ENCODE measurements around the gene TEX264. TPM values are rescaled to one million over a fixed set of nuclear protein-coding genes. Genes with fewer than 3 reads are reported as not detected.

TEX264 gene
- total RNA-seq, 4 donors from 2014 or later: 48.0 to 73.8 (median 65.4) TPM

DNA sequence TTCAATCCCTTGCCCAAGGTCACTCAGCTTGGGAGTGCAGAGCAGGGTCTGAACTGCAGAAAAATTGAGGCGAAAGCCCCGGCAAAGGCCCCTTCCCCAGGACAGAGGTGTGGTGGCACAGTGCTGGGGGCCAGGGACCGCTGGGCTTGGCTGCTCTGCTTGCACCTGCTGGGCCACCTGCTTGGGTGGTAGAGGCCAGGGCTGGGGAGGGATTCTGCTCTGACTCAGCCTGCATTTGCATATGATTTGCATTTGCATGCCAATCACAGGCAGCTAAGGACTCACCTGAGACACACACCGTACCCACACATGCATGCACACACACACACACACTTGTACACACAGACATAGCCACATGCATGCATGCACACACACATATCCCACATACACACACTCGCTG is 45.8 kb downstream of the TEX264 start:
- no peak for TF ChIP-seq EP300 (IDR thresholded peaks at IDR 0.05)
- TF ChIP-seq POLR2AphosphoS5 (IDR thresholded peaks at IDR 0.05): no peak
- no peak for TF ChIP-seq POLR2A (IDR thresholded peaks at IDR 0.05; ENCODE audit: low read depth)
- TF ChIP-seq, protein P1, sequence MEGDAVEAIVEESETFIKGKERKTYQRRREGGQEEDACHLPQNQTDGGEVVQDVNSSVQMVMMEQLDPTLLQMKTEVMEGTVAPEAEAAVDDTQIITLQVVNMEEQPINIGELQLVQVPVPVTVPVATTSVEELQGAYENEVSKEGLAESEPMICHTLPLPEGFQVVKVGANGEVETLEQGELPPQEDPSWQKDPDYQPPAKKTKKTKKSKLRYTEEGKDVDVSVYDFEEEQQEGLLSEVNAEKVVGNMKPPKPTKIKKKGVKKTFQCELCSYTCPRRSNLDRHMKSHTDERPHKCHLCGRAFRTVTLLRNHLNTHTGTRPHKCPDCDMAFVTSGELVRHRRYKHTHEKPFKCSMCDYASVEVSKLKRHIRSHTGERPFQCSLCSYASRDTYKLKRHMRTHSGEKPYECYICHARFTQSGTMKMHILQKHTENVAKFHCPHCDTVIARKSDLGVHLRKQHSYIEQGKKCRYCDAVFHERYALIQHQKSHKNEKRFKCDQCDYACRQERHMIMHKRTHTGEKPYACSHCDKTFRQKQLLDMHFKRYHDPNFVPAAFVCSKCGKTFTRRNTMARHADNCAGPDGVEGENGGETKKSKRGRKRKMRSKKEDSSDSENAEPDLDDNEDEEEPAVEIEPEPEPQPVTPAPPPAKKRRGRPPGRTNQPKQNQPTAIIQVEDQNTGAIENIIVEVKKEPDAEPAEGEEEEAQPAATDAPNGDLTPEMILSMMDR (IDR thresholded peaks at IDR 0.05): no peak
- 86% methylated on average over 3 of the region's 5 CpGs for WGBS
- DNase-seq (ENCODE audit: extremely low spot score): no peak
- H3K4me3 ChIP-seq: no peak overlapping the region
- intact Hi-C loops (cut with DNase I): loop anchor here (10.0 kb wide), 1 partner anchor 78 kb away; no protein-coding TSS in a partner anchor
- no peaks in the 10 kb centered on the region for H3K4me1 ChIP-seq
- no peak overlapping the region for H3K27ac ChIP-seq (replicated peaks in 1 of 4)
- H3K36me3 ChIP-seq: no peaks in the 10 kb centered on the region
- no peaks in the 10 kb centered on the region for H3K9me3 ChIP-seq
- H3K27me3 ChIP-seq: peaks cover 0 to 29% (median 0%) of the 10 kb centered on the region in 4 donors

DNA sequence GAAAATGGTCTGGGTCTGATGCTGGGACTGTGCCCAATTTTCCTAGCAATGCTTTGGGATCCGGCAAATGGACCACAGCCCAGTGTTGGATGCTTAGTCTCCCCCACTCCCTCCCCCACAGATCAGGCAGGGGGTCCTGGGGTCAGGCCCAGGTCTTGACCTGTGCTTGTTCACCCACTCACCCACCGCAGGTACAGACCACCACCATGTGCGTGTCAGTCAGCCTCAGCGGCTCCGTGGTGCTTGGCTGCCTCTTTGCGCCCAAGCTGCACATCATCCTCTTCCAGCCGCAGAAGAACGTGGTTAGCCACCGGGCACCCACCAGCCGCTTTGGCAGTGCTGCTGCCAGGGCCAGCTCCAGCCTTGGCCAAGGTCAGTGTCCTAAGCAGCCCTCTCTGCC is 46.4 kb downstream of the TEX264 start:
- DNase-seq (ENCODE audit: extremely low spot score): peak; percentile 64
- no peaks in the 10 kb centered on the region for H3K9me3 ChIP-seq
- TF ChIP-seq, protein P1 (IDR thresholded peaks at IDR 0.05): no peak
- no peak for TF ChIP-seq POLR2A (IDR thresholded peaks at IDR 0.05; ENCODE audit: low read depth)
- TF ChIP-seq POLR2AphosphoS5 (IDR thresholded peaks at IDR 0.05): no peak
- TF ChIP-seq EP300 (IDR thresholded peaks at IDR 0.05): no peak
- H3K36me3 ChIP-seq: no peaks in the 10 kb centered on the region
- H3K27me3 ChIP-seq: peaks cover 0 to 29% (median 0%) of the 10 kb centered on the region in 4 donors
- H3K4me3 ChIP-seq: no peak overlapping the region
- intact Hi-C loops (cut with DNase I): loop anchor here (10.0 kb wide), 1 partner anchor 77 kb away; no protein-coding TSS in a partner anchor
- WGBS: 93% methylated on average over 9 of the region's 10 CpGs
- H3K27ac ChIP-seq (replicated peaks in 1 of 4): no peak overlapping the region
- H3K4me1 ChIP-seq: no peaks in the 10 kb centered on the region

DNA sequence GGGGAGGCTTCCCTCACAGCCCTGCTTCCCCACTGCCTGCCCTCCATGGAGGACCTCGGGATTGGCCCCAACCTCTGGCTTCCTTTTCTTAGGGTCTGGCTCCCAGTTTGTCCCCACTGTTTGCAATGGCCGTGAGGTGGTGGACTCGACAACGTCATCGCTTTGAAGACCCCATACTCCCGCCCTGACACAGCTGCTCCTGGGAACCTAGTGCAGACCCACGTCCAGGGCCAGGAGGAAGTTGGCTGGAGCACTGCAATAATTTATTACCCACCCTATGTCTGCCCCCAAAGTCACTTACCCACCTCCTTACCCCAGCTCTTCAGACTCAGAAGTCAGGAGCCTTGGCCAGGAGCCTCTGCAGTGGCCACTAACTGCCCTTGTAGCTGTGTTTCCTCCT is 46.9 kb downstream of the TEX264 start:
- Histone ChIP-seq H3K4me1 (no peaks in the 10 kb centered on the region), H3K4me3 (no peak overlapping the region), H3K9me3 (no peaks in the 10 kb centered on the region), H3K27me3 (peaks cover 0 to 29% (median 0%) of the 10 kb centered on the region in 4 donors), H3K36me3 (no peaks in the 10 kb centered on the region), H3K27ac (replicated peaks in 1 of 4) (no peak overlapping the region)
- DNase-seq (ENCODE audit: extremely low spot score): peak; percentile 83
- intact Hi-C loops (cut with DNase I): loop anchor here (10.0 kb wide), 1 partner anchor 77 kb away; no protein-coding TSS in a partner anchor
- WGBS: 84% methylated on average over 7 of the region's 7 CpGs
- TF ChIP-seq POLR2A (IDR thresholded peaks at IDR 0.05; ENCODE audit: low read depth) (no peak), EP300 (IDR thresholded peaks at IDR 0.05) (no peak)

DNA sequence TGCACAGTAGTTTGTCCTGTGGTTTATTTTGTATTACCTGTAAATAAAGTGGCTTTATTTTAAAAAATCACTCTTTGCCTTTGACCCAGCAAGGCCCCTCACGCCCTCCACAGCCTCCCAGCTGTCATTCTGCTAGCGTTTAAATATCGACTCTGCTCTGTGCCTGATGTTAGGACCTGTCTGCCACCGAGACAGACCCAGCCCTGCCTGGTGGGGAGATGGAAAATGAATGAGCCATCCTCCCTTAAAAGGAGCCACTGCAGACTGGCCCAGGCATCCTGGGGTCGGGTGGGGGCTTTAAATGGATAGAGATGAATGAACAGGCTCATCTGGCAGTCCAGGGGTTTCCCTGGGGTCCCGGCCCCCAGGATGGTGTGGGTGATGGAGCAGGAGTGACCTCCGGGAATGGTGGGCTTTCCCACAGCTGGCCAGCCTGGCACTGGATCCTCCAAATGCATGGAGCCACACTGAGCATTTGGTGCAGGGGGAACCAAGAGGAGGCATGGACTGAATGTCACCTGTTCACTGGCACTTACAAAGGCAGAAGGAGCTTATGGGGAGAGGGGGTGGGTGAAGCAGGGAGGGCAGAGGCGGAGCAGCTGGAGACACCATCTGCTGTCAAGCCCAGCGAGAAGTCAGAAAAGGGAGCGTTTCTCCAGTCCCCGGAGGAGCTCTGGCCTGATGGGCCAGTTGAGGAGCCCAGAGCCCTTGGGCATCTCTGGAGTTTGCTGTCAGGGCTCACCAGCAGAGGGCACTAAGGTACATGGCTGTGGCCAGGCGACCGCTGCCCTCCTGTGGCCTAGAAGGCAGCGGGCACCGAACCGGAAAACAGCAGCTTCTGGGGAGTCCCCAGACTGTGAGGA is 47.7 kb downstream of the TEX264 start:
- H3K4me3 ChIP-seq: no peak overlapping the region
- no peaks in the 10 kb centered on the region for H3K9me3 ChIP-seq
- WGBS: 32% methylated on average over 15 of the region's 16 CpGs
- peak; percentile 50 for DNase-seq (ENCODE audit: extremely low spot score)
- H3K36me3 ChIP-seq: no peaks in the 10 kb centered on the region
- TF ChIP-seq POLR2A (IDR thresholded peaks at IDR 0.05; ENCODE audit: low read depth): no peak
- TF ChIP-seq, protein P1 (IDR thresholded peaks at IDR 0.05): peak; percentile 49 to 55 (median 52)
- TF ChIP-seq EP300 (IDR thresholded peaks at IDR 0.05): no peak
- TF ChIP-seq POLR2AphosphoS5 (IDR thresholded peaks at IDR 0.05): peak in 1 of 2 donors; percentile 22
- no peak overlapping the region for H3K27ac ChIP-seq (replicated peaks in 1 of 4)
- peaks cover 0 to 29% (median 0%) of the 10 kb centered on the region in 4 donors for H3K27me3 ChIP-seq
- intact Hi-C loops (cut with DNase I): loop anchor here (10.0 kb wide), 1 partner anchor 76 kb away; no protein-coding TSS in a partner anchor
- H3K4me1 ChIP-seq: no peaks in the 10 kb centered on the region

DNA sequence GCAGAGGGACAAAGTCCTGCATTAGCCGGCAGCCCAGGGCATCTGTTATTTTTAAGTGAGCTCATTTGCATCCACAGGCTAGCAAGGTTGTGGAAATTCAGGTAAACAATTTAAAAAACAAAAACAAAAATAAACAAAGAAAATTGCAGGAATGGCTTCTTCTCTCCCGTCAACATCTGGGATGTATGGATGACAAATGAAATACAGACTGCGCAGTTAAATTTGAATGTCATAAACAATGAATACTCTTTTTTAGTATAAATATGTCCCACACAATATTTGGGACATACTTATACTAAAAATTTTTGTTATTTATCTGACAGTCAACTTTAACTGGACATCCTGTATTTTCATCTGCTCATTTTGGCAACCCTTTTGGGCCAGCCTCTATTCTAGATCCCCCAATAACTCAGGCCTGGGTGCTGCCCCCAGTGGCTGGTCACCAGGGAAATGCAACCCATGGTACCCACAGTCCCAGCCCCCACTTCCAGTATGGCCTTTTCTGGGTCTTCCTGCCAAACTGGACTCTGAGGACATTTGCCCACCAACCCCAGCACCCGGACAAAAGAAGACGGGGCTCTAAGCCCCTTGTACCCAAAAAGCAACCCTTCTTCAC is 48.5 kb downstream of the TEX264 start:
- H3K4me3 ChIP-seq: no peak overlapping the region
- TF ChIP-seq, protein P1 (IDR thresholded peaks at IDR 0.05): no peak
- no peak for TF ChIP-seq EP300 (IDR thresholded peaks at IDR 0.05)
- no peak for TF ChIP-seq POLR2AphosphoS5 (IDR thresholded peaks at IDR 0.05)
- TF ChIP-seq POLR2A (IDR thresholded peaks at IDR 0.05; ENCODE audit: low read depth): no peak
- peaks cover 0 to 29% (median 0%) of the 10 kb centered on the region in 4 donors for H3K27me3 ChIP-seq
- no peaks in the 10 kb centered on the region for H3K4me1 ChIP-seq
- H3K27ac ChIP-seq (replicated peaks in 1 of 4): no peak overlapping the region
- no peak for DNase-seq (ENCODE audit: extremely low spot score)
- H3K36me3 ChIP-seq: no peaks in the 10 kb centered on the region
- intact Hi-C loops (cut with DNase I): loop anchor here (10.0 kb wide), 1 partner anchor 75 kb away; no protein-coding TSS in a partner anchor
- no peaks in the 10 kb centered on the region for H3K9me3 ChIP-seq
- 82% methylated on average over 5 of the region's 5 CpGs for WGBS
